ENCODE data around the gene KDM2B. TPM values are rescaled to one million over a fixed set of nuclear protein-coding genes. Genes with fewer than 3 reads are reported as not detected.

The KDM2B gene
- polyA plus RNA-seq, 3 donors: 9.7 to 68.1 (median 9.7) TPM

DNA sequence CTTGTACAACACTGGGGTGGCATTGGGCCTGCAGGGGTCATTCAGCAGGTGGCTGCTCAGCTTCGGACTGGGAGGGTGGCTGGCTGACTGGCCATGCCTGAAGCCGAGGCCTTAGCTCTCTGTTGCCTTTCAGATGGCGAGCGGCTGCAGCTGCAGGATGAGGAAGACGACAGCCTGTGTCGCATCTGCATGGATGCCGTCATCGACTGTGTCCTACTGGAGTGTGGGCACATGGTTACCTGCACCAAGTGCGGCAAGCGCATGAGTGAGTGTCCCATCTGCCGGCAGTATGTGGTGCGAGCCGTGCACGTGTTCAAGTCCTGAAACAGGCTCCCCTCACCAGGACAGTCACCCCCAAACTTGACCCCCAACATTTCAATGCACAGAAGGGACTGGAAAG lies 157.6 kb downstream of the KDM2B start:
- Mint-ChIP-seq H3K4me3 (no peak overlapping the region), H3K27me3 (ENCODE audit: low read depth in 3 of 3) (no peaks in the 10 kb centered on the region), H3K9me3 (peaks cover 0 to 9% (median 5%) of the 10 kb centered on the region in 7 donors), H3K4me1 (peaks cover 47% of the 10 kb centered on the region), H3K27ac (peak overlapping the region; percentile 7 to 95 (median 83)), H3K36me3 (peaks cover 64 to 79% of the 10 kb centered on the region in 2 donors)
- H3K9me3 ChIP-seq (replicated peaks in 1 of 2; ENCODE audit: control insufficient read depth in 1 of 2, insufficient read depth in 1 of 2, low read length in 2 of 2): no peaks in the 10 kb centered on the region
- intact Hi-C loops (cut with micrococcal nuclease): loop anchor here in 1 of 2 donors (10.0 kb wide), 1 partner anchor 148 kb away; no protein-coding TSS in a partner anchor
- H3K79me2 ChIP-seq (ENCODE audit: insufficient read depth, low read length): peaks cover 45% of the 10 kb centered on the region
- no peak overlapping the region for H3K9ac ChIP-seq (ENCODE audit: insufficient read depth, low read length, poor library complexity, severe bottlenecking)
- peak overlapping the region; percentile 34 to 84 for H3K27ac ChIP-seq (ENCODE audit: low read depth in 1 of 2, low read length in 2 of 2)
- no peak overlapping the region for H3K4me2 ChIP-seq (replicated peaks; ENCODE audit: extremely low read depth, low read length, poor library complexity, severe bottlenecking)
- peaks cover 63 to 80% of the 10 kb centered on the region in 2 donors for H3K36me3 ChIP-seq (replicated peaks in 1 of 2; ENCODE audit: control insufficient read depth in 1 of 2, insufficient read depth in 2 of 2, low read length in 2 of 2)
- peaks cover 16% of the 10 kb centered on the region for H4K20me1 ChIP-seq (ENCODE audit: insufficient read depth, low read length)
- 94% methylated on average over 8 of the region's 14 CpGs for WGBS (ENCODE audit: insufficient coverage)
- peaks cover 39 to 46% of the 10 kb centered on the region in 2 donors for H3K4me1 ChIP-seq (ENCODE audit: control insufficient read depth in 1 of 2, insufficient read depth in 2 of 2, low read length in 2 of 2)
- TF ChIP-seq, protein P1, sequence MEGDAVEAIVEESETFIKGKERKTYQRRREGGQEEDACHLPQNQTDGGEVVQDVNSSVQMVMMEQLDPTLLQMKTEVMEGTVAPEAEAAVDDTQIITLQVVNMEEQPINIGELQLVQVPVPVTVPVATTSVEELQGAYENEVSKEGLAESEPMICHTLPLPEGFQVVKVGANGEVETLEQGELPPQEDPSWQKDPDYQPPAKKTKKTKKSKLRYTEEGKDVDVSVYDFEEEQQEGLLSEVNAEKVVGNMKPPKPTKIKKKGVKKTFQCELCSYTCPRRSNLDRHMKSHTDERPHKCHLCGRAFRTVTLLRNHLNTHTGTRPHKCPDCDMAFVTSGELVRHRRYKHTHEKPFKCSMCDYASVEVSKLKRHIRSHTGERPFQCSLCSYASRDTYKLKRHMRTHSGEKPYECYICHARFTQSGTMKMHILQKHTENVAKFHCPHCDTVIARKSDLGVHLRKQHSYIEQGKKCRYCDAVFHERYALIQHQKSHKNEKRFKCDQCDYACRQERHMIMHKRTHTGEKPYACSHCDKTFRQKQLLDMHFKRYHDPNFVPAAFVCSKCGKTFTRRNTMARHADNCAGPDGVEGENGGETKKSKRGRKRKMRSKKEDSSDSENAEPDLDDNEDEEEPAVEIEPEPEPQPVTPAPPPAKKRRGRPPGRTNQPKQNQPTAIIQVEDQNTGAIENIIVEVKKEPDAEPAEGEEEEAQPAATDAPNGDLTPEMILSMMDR (IDR thresholded peaks at IDR 0.05): no peak
- DNase-seq: no peak
- H3K4me3 ChIP-seq (replicated peaks in 1 of 3; ENCODE audit: low read depth in 2 of 3, low read length in 3 of 3): no peak overlapping the region
- H3K27me3 ChIP-seq (ENCODE audit: control insufficient read depth in 2 of 2, insufficient read depth in 2 of 2, low read length in 2 of 2): no peaks in the 10 kb centered on the region
- no peak overlapping the region for H2AFZ ChIP-seq (ENCODE audit: insufficient read depth, low read depth, low read length, poor library complexity, severe bottlenecking)

DNA sequence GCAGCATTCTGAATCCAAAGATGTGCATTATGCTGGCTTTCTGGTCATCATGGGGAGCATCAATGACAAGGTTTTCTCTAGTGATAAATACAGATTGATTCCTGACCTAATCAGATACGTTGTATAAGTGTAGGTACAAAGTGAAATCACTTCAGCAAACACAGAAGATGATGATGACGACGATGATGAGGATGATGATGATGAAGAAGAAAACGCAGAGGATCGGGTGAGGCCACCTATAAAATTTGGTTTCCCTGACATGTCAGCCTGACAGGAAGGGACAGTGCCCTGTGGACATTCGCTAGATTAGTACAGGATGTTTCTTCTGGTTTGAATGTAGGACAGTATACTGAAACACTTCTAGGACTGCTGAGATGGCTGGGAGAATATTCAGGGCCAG lies 160.7 kb downstream of the KDM2B start:
- Histone ChIP-seq H3K4me3 (replicated peaks in 1 of 3; ENCODE audit: low read depth in 2 of 3, low read length in 3 of 3) (no peak overlapping the region), H3K27me3 (ENCODE audit: control insufficient read depth in 2 of 2, insufficient read depth in 2 of 2, low read length in 2 of 2) (no peaks in the 10 kb centered on the region), H4K20me1 (ENCODE audit: insufficient read depth, low read length) (peaks cover 35% of the 10 kb centered on the region), H3K36me3 (replicated peaks in 1 of 2; ENCODE audit: control insufficient read depth in 1 of 2, insufficient read depth in 2 of 2, low read length in 2 of 2) (peaks cover 76 to 91% of the 10 kb centered on the region in 2 donors), H2AFZ (ENCODE audit: insufficient read depth, low read depth, low read length, poor library complexity, severe bottlenecking) (no peak overlapping the region), H3K9ac (ENCODE audit: insufficient read depth, low read length, poor library complexity, severe bottlenecking) (no peak overlapping the region), H3K79me2 (ENCODE audit: insufficient read depth, low read length) (peaks cover 52% of the 10 kb centered on the region), H3K4me1 (ENCODE audit: control insufficient read depth in 1 of 2, insufficient read depth in 2 of 2, low read length in 2 of 2) (peaks cover 8 to 16% of the 10 kb centered on the region in 2 donors), H3K9me3 (replicated peaks in 1 of 2; ENCODE audit: control insufficient read depth in 1 of 2, insufficient read depth in 1 of 2, low read length in 2 of 2) (no peaks in the 10 kb centered on the region), H3K27ac (ENCODE audit: low read depth in 1 of 2, low read length in 2 of 2) (peak overlapping the region in 1 of 2 donors; percentile 17), H3K4me2 (replicated peaks; ENCODE audit: extremely low read depth, low read length, poor library complexity, severe bottlenecking) (no peak overlapping the region)
- Mint-ChIP-seq H3K4me3 (no peak overlapping the region), H3K9me3 (peaks cover 0 to 8% (median 5%) of the 10 kb centered on the region in 7 donors), H3K4me1 (peaks cover 18% of the 10 kb centered on the region), H3K36me3 (peaks cover 73 to 95% of the 10 kb centered on the region in 2 donors), H3K27me3 (ENCODE audit: low read depth in 3 of 3) (no peaks in the 10 kb centered on the region), H3K27ac (peak overlapping the region in 3 of 7 donors; percentile 52 to 68 (median 64))
- intact Hi-C loops (cut with micrococcal nuclease): loop anchor here in 1 of 2 donors (10.0 kb wide), 1 partner anchor 145 kb away; no protein-coding TSS in a partner anchor
- TF ChIP-seq, protein P1 (IDR thresholded peaks at IDR 0.05): no peak
- 96% methylated on average over 5 of the region's 6 CpGs for WGBS (ENCODE audit: insufficient coverage)
- no peak for DNase-seq

Measured in CD14-positive monocyte (primary cell).